Jurkat, Clone E6-1 (cell line): ENCODE data around the gene SLC36A4. TPM values are rescaled to one million over a fixed set of nuclear protein-coding genes. Genes with fewer than 3 reads are reported as not detected.
"Not testable (repeated sequence)": the region's sequence is repeated elsewhere in the genome, so short reads cannot be mapped to it uniquely, and the experiment has no call there.

Experiments
- DNase-seq: peaks from one replicate; pipeline ENCODE4 v3.0.0-alpha.2; 2011; ENCODE audit warnings: low read depth, low spot score
- H3K4me3 ChIP-seq: 2 replicates; pipeline ENCODE4 v1.5.1; 2011; ENCODE audit warnings: mild to moderate bottlenecking, low read length, control low read depth, moderate library complexity
- polyA plus RNA-seq: library from polyadenylated mRNA; unstranded; fragments of >200 nt; gene quantifications from one replicate; pipeline ENCODE4 v1.2.1, GENCODE V29; 2012; ENCODE audit warnings: missing spikeins; ENCODE audit not compliant: insufficient read length, insufficient read depth

SLC36A4 gene
- polyA plus RNA-seq = 22.2 TPM

DNA sequence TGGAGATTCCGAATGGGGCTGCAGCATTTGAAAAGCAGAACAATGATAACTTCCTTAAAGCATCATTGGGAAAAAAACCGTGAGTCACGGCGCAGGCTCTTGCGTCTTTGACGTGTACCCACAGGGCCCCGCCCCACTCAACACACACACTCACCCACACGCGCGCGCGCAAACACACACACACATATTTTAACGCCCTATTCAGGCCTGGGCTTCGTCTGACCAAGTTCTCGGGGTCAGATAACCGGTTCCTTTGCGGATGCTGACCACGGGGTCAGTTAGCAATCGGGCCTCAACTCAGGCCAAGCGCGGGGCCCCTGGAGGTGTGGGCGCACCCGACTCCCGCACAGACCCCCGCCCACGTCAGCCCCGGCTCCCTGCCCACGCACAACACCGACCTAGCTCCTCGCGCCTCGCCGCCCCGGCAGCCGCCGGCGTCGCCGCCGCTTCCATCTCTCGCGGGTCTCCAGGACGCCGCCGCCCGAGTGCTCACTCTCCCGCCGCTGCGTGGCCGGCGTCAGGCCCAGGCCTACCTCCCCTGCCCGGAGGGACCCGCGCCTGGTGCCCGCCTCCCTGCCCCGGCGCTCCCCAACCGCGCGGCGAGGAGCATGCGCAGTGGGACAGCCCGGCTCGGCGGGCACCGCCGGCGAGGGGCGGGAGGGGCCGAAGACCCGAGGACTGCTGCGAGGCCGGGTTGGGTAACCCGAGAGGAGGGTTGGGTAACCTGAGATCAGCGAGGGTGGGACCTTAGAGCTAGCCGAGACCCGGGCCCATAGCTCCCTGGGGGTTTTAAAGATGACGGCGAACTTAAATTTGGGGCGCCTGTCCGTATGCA is at the start of gene SLC36A4:
SLC36A4 (minus strand) TSS at position 612 of the 835 bp plus-strand sequence; CDS start at position 453, 159 bp downstream.
- peak; percentile 85 for DNase-seq

DNA sequence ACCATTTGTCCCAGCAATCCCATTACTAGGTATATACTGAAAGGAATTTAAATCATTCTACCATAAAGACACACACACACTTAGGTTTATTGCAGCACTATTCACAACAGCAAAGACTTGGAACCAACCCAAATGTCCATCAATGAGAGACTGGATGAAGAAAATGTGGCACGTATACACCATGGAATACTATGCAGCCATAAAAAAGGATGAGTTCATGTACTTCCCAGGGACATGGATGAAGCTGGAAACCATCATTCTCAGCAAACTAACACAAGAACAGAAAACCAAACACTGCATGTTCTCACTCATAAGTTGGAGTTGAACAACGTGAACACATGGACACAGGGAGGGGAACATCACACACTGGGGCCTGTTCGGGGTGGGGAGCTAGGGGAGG is 49.0 kb upstream of the SLC36A4 start:
- not testable (repeated sequence) for DNase-seq, H3K4me3 ChIP-seq

More for the DNA sequence above, at the start of gene SLC36A4:
- peak within 1 kb of the TSS; percentile 87 for H3K4me3 ChIP-seq

DNA sequence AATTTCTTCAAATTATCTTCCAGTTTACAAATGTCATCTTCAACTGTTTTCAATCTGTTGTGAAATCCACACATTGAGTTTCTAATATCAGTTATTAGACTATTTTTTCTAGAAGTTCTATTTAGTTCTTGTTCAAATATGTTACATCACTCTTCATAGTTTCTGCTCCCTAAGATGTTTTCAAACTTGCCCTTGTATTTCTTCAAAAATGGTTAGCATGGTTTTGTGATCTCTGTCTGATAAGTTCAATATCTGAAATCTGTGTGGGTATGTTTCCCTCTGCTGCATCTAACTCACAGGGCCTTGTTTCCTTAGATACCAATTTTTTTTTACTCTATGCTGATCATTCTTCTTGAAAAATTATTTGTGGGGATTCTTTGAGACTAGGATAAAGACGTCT is 46.2 kb upstream of the SLC36A4 start:
- DNase-seq = no peak
- H3K4me3 ChIP-seq = no peak overlapping the region

DNA sequence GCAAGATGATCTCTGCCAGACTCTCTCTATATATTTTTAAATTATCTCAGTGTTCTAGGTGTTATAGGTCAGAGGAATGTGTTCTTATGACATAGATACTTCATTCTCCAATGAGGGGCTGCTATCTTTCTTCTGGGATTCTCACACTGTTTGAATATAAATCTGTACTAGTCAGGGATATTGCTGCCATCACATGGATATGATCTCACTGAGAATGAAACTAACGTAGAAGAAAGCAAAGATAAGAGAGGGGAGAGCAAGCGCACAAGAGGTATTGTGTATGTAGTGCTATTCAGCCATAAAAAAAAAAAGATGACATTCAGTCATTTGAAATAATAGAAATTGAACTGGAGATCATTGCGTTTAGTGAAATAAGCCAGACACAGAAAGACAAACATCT is 42.2 kb upstream of the SLC36A4 start:
- DNase-seq = no peak

DNA sequence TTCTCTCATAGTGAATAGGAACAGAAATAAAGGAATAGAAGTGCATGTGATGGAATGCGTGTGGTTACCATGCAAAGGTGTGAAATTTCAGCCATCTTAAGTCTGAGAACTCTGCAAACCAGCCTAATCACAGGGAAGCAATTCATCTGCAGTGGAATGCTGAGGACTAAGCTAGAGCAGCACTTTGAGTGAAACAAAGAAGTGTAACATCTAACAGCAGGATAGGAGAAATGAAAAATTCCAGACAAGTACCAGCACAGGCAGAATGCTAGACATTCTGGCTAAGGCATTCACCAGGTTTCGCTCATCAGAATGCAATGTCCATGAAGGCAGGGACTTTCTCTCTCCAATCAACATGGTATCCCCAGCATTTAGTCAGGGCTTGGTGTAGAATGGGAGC is 41.2 kb upstream of the SLC36A4 start:
- no peak overlapping the region for H3K4me3 ChIP-seq
- no peak for DNase-seq

More for the DNA sequence above, 42.2 kb upstream of the SLC36A4 start:
- H3K4me3 ChIP-seq = no peak overlapping the region

DNA sequence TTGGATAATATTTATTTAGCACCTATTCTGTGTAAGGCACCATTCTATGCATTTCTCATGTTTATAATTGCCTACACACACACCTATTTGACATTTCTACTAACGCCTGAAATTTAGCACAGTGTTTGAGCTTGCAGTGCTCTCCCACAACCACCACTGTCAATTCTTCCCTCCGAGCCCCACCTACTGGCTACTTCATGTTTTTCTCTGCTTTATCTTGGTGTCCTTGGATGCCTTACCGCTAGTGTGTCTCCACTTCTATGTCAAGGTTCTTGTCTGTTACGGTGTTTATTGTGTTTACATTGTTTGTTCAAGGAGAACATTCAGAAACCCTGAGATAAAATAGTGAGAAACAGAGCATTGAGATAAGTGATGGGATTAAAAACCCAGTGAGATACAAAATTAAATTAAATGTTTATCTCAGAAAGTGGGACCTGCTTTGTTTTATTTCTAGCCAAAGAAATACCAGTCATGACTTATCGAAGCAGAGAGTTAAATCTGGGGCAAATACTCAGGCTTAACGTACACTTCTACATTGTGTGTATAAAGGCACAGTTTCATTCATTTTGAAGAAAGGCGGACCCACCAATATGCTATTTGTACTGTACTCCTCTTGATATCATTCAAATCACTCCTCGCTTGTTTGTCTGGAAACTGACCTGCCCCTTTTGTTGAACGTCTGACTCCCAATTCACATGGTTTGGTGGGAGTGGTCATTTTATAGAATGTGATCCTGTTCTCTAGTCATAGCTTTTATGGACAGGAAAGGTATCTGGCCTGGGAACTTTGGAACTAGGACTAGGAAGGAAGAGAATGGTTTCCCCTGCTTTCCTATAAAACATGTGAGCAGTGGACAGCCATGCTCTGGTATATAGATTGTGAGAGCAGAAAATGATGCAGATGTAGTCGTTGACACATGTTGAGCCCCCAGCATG is 39.2 kb upstream of the SLC36A4 start:
- no peak overlapping the region for H3K4me3 ChIP-seq
- peak; percentile 32 for DNase-seq

DNA sequence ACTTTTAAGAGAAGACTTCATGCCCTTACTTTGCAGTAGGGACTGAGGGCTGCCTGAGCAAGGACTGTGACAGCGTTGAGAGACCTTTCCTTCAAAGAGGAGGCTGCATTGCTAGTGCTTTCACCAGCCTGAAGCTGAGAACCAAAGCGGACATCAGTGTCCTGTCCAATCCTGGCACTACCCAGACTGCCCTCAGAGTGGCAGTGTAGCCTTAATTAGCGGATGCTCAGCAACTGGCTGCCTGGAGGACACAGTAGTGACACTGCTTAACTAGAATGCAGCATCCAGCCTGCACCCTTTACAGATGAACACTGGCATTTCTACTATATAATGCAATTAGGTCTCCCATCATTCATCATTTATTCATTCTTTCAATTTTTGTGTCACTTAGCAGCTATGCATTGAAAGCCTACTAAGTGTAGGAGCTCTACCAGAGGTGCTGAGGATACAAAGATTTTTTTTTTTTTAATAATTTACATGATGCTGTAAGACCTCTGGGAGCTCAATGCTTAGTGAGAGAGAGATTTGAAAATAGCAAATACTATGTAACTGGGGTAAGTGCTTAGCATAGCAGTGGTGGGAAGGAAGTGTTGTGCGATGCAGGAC is 36.9 kb upstream of the SLC36A4 start:
- DNase-seq = peak; percentile 51
- H3K4me3 ChIP-seq = no peak overlapping the region

DNA sequence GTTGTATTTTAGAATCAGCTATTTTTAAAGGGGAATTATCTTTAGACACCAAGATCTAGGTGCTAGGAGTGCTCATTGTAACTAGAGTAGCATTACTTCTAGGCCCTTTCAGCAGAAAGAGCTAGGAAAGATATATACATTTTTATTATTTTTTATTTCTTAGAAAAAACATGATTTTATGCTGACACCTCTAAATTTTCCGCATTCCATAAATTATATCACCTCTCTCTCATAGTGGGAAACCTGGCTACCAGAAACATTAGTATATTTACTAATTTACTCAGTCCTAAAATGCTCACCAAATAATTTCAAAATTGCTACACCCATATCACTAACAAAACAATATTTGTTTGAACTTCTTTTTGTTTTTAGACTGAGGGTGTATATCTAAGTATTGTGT is 32.1 kb upstream of the SLC36A4 start:
- H3K4me3 ChIP-seq = no peak overlapping the region
- DNase-seq = no peak

DNA sequence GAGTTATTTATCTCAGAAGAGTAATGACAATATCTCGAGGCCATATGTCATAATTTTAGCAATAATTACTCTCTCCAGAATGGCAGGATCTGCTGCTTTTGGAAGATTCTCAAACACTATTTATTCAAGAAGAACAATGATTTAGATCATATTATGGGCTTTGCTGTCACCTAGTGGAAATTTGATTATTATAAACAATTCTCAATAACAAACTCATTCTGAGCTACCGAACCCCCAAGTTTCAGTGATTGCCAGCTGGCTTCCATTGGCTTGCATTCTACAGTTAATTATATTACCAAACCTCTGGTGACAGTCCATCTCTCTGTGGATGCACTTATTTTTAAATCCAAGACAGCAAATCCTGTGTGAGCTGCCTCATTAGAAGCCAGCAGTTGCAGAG is 27.9 kb upstream of the SLC36A4 start:
- H3K4me3 ChIP-seq = no peak overlapping the region
- peak; percentile 17 for DNase-seq

DNA sequence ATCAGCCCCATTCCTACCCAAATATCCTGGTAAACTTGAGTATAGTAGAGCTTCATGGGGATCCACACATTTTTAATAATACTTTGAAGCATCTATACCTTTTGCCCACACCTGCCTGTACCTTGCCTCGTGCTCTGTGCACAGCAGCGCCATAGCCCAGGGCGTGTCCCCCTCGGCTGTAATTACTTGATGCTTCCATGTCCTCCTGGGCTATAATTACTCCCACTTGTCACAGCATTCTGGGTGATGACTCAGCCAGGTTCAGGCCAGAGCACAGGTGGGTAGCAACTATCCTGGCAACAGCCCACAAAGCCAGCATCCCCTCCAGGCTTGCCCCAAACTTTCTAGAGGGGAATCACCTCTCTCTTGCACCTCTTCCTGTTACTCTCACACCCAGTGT is 23.7 kb upstream of the SLC36A4 start:
- no peak for DNase-seq
- no peak overlapping the region for H3K4me3 ChIP-seq

DNA sequence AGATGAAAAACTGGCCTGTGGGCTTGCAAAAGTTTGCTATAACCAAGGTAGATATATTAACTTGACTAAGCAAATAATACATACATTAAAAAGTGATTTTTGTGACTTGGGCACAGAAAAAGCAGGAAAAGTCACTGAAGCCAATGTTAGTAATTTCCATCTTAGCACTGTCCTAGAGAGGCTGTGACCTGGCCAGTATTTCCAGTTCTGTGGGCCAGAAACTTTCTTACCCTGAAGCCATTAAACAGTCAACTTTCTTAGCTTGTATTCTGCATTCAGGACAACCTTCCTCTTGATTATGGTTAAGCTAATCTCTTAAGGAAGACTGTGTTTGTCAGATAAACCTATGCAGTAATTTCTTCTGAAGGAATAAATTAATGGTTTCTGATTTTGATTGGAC is 22.3 kb upstream of the SLC36A4 start:
- no peak overlapping the region for H3K4me3 ChIP-seq
- no peak for DNase-seq

DNA sequence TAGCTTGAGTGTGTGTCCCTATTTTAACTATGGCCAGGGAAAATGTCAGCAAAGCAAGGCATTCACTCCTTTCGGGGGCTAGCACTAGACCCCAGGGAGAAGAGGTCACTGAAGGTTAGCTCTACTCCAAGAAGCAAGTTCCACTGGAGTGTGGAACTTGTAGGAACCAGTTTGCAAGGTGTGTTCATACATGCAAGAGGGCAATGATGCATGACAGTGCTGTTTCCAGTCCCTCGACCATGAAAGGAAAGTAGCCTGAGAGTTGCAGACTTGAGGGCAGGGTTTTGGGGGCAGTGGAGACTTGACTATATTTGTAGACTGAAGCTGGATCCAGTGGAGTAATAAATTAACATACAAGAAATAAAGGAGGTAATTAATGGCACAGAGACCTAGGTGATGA is 21.6 kb upstream of the SLC36A4 start:
- no peak for DNase-seq
- no peak overlapping the region for H3K4me3 ChIP-seq

DNA sequence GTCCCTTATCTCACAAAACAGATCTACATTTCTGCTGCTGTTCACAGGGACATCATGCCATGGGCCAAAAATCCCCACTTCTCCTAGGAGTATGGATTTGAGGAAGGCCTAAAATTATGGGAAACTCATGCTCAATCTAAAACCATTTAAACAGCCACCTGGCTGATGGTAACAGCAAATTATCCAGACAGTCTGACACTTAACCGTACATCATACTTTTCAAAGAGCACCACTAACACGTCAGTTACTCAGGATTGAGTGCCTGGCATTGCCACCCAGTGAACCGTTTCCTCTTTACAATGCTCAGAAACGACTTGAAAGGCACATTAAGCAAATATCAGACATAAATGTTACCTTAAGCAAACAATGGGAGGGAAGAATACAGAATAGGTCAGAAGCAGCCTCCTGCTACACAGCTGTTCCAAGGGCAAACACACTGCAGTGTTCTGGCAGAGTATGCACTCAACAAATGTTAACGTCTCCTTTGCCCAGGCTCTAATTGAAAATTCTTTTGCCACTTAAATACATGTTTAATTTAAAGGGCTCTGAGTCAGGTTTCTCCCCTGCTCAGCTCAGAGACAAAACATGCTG is 18.8 kb upstream of the SLC36A4 start:
- H3K4me3 ChIP-seq = no peak overlapping the region
- DNase-seq = no peak

DNA sequence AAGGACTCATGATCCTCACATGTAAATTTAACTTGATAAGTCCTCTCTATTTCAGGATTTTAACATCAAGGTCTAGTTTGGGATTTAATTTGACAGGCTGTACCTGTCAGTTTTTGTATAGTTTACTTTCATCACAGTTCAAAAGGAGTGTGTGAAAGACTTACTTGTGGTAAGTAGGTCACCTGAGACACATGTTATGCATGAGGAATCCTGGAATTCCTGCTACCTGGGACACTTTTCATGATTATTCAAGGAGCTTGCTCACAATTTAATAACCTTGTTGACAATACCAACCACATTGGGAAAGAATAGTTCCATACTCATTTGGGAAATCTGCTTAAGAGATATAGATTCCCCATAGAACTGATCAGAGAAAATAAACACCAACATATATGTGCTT is 15.8 kb upstream of the SLC36A4 start:
- DNase-seq = no peak
- H3K4me3 ChIP-seq = no peak overlapping the region

DNA sequence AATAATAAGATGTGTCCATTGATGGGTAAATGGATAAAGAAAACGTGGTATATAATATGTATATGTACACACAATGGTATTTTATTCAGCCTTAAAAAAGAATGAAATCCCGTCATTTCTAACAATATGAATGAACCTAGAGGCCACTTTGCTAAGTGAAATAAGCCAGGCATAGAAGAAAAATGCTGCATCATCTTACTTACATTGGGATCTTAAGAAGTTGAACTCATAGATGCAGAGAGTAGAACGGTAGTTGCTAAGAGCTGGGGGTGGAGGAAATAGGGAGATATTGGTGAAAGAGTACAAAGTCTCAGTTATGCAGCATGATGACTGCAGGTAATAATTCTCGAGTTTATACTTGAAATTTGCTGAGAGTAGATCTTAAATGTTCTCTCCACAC is 14.3 kb upstream of the SLC36A4 start:
- no peak for DNase-seq
- no peak overlapping the region for H3K4me3 ChIP-seq

DNA sequence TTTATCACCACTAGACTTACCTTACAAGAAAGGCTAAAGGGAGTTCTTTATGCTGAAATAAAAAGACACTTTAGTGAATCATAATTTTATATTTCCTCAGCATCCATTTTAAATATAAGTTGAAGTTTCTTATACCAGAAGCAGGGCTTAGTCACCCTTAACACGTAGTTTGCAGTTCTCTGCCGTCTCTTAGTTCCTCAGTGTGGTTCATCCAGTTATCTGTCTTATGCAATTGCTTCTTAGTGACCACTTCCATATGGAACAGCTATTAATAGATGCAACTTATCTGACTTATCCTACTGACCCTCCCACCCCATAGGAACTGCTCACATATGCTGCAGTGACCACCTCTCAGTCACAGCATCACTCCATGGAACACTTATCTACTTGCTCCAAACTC is 11.7 kb upstream of the SLC36A4 start:
- no peak overlapping the region for H3K4me3 ChIP-seq
- DNase-seq = no peak

DNA sequence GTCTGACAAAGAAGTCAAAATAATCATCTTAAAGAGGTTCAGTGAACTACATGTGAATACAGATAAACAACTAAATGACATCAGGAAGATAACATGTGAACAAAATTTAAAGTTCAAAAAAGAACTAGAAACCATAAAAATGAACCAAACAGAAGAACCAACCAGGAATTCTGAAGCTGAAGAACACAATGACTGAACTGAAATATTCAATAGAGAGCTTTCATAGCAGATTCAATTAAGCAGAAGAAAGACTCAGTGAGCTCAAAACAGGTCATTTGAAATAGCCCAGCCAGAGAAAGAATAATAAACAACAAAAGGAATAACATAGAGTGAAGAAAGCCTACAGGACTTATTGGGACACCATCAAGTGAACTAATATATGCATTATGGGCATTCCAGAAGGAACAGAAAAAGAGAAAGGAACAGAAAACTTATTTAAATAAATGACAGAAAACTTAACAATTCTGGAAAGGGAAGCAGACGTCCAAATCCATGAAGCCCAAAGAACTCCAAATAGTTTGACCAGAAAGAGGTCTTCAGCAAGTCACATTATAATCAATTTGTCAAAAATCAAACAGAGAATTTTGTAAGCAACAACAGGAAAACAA is 11.0 kb upstream of the SLC36A4 start:
- DNase-seq = no peak
- no peak overlapping the region for H3K4me3 ChIP-seq

DNA sequence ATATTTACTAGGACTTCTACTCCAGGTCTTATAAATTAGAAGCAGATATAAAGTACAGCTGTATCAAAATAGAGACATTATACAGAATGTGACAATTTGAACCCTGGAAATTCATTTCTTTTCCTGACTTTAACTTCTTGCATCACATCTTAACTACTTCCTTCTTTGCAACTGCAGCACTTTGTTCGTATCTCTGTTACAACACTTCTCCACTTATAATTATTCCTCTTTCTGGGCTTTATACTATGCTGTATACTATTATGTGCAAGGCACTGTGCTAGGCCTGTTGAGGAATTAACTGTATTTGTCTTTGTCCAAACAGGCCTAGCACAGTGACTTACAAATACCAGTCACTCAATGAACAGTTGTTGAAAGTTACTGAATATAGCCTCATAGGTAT is 1.8 kb upstream of the SLC36A4 start:
- no peak for DNase-seq
- H3K4me3 ChIP-seq = no peak overlapping the region
